PC-9 (cell line): ENCODE measurements around the gene ZDHHC8.

Experiments
- EZH2 ChIP-seq: fragments of 200-600 bp; sonication (generic); IDR thresholded peaks from 2 replicates; pipeline ENCODE4 v1.8.0; 2017; ENCODE audit warnings: antibody characterized with exemption, low read depth
- TF ChIP-seq, protein P1 (sequence below): fragments of 200-600 bp; sonication (generic); conservative IDR thresholded peaks from 2 replicates; pipeline ENCODE4 v1.6.1; 2017; ENCODE audit warnings: mixed run types, antibody characterized with exemption, mild to moderate bottlenecking, moderate library complexity

DNA sequence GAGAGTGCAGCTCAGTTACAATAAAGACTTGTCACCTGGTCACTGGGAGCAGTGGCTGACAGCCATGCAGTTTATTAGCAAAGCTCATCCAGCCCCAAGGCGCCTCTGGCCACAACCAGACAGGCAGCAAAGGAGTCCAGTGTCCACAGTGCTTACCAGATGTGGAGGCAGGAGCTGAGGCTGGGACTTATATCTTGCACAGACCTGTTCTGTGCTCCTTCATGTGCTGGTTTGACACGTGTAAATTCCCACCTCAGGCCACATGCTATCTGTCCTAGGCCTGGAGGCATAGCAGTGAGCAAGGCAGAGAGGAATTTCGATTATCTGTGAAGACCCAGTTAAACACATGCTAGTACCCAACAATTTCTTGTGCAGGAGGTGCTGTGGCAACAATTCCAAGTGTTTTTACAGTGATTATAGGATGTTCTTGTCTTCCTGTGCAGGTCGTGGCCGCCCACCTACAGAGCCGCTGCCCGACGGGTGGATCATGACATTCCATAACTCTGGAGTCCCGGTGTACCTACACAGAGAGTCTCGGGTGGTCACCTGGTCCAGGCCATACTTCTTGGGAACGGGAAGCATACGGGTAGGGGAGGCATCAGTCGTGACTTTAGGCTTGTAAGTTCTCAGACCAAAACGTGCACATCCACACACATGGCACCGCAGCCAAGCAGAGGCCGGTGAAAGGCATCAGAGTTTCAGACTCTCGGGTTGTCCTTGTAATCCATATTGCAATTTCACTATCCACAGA, 42.2 kb upstream of the ZDHHC8 start:
- TF ChIP-seq, protein P1, sequence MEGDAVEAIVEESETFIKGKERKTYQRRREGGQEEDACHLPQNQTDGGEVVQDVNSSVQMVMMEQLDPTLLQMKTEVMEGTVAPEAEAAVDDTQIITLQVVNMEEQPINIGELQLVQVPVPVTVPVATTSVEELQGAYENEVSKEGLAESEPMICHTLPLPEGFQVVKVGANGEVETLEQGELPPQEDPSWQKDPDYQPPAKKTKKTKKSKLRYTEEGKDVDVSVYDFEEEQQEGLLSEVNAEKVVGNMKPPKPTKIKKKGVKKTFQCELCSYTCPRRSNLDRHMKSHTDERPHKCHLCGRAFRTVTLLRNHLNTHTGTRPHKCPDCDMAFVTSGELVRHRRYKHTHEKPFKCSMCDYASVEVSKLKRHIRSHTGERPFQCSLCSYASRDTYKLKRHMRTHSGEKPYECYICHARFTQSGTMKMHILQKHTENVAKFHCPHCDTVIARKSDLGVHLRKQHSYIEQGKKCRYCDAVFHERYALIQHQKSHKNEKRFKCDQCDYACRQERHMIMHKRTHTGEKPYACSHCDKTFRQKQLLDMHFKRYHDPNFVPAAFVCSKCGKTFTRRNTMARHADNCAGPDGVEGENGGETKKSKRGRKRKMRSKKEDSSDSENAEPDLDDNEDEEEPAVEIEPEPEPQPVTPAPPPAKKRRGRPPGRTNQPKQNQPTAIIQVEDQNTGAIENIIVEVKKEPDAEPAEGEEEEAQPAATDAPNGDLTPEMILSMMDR = no peak
- no peak for TF ChIP-seq EZH2
